GM23338 (cell line): ENCODE measurements around the gene FGF22. TPM values are rescaled to one million over a fixed set of nuclear protein-coding genes. Genes with fewer than 3 reads are reported as not detected.
"Not testable (repeated sequence)": the region's sequence is repeated elsewhere in the genome, so short reads cannot be mapped to it uniquely, and the experiment has no call there.

Experiments used
- ATAC-seq: fragments of 200-7000 bp; cut with Tn5 transposase; 3 replicates; pipeline ENCODE4 v1.9.1; 2020
- DNase-seq: peaks from one replicate; pipeline ENCODE4 v3.0.0-alpha.2; 2015; ENCODE audit warnings: low spot score
- H2AFZ ChIP-seq: fragments of 200-600 bp; sonication (generic); 2 replicates; pipeline ENCODE4 v1.8.0; 2016; ENCODE audit warnings: antibody characterized with exemption, mild to moderate bottlenecking, moderate library complexity
- H3F3A ChIP-seq: fragments of 200-600 bp; sonication (generic); replicated peaks from 2 replicates; pipeline ENCODE4 v1.8.0; 2017; ENCODE audit warnings: antibody characterized with exemption, mixed run types, low read depth
- H3K27ac ChIP-seq: fragments of 200-600 bp; sonication (generic); 2 replicates; pipeline ENCODE4 v1.6.1; 2016; ENCODE audit warnings: low read depth
- H3K27me3 ChIP-seq: fragments of 200-600 bp; sonication (generic); 2 replicates; pipeline ENCODE4 v1.8.0; 2016; ENCODE audit warnings: mild to moderate bottlenecking, mixed run types, moderate library complexity; ENCODE audit not compliant: insufficient read depth
- H3K36me3 ChIP-seq: fragments of 200-600 bp; sonication (generic); 2 replicates; pipeline ENCODE4 v1.8.0; 2016; ENCODE audit warnings: mild to moderate bottlenecking; ENCODE audit not compliant: insufficient read depth
- H3K4me1 ChIP-seq: fragments of 200-600 bp; sonication (generic); 2 replicates; pipeline ENCODE4 v1.8.0; 2016; ENCODE audit warnings: mild to moderate bottlenecking, moderate library complexity; ENCODE audit not compliant: insufficient read depth
- H3K4me2 ChIP-seq: fragments of 200-600 bp; sonication (generic); 2 replicates; pipeline ENCODE4 v1.7.1; 2017; ENCODE audit warnings: mixed run types
- H3K4me3 ChIP-seq: fragments of 200-600 bp; sonication (generic); 2 replicates; pipeline ENCODE4 v1.6.1; 2016; ENCODE audit warnings: mixed run types
- H3K79me2 ChIP-seq: fragments of 200-600 bp; sonication (generic); replicated peaks from 2 replicates; pipeline ENCODE4 v1.8.0; 2017; ENCODE audit warnings: mild to moderate bottlenecking; ENCODE audit not compliant: insufficient read depth
- H3K9me2 ChIP-seq: fragments of 200-600 bp; sonication (generic); 2 replicates; pipeline ENCODE4 v1.8.0; 2017; ENCODE audit not compliant: insufficient read depth
- H4K20me1 ChIP-seq: fragments of 200-600 bp; sonication (generic); replicated peaks from 2 replicates; pipeline ENCODE4 v1.8.0; 2017; ENCODE audit warnings: mild to moderate bottlenecking; ENCODE audit not compliant: insufficient read depth
- H3K27ac Mint-ChIP-seq: 2 replicates; pipeline ENCODE4 v1.8.0; 2020; ENCODE audit warnings: inconsistent platforms, mild to moderate bottlenecking, moderate library complexity, mixed read lengths
- H3K27me3 Mint-ChIP-seq: 3 replicates; pipeline ENCODE4 v1.8.0; 2022; ENCODE audit warnings: low read depth, mild to moderate bottlenecking, moderate library complexity, mixed read lengths, inconsistent platforms; ENCODE audit not compliant: insufficient read depth, poor library complexity
- H3K36me3 Mint-ChIP-seq: 3 replicates; pipeline ENCODE4 v1.8.0; 2021; ENCODE audit warnings: low read depth, mild to moderate bottlenecking, inconsistent platforms, moderate library complexity, mixed read lengths
- H3K4me1 Mint-ChIP-seq: 3 replicates; pipeline ENCODE4 v1.8.0; 2020; ENCODE audit warnings: mild to moderate bottlenecking, inconsistent platforms, mixed read lengths
- H3K4me3 Mint-ChIP-seq: 3 replicates; pipeline ENCODE4 v1.8.0; 2021; ENCODE audit warnings: moderate library complexity, mild to moderate bottlenecking, inconsistent platforms, mixed read lengths
- H3K9me3 Mint-ChIP-seq: 3 replicates; pipeline ENCODE4 v1.8.0; 2020; ENCODE audit warnings: moderate library complexity, mild to moderate bottlenecking, inconsistent platforms, mixed read lengths
- CTCF ChIP-seq, 2 experiments: fragments of 200-600 bp in 1 of 2; sonication (generic) in 1 of 2; conservative IDR thresholded peaks; 2 replicates each; pipeline versions ENCODE4 v1.5.1 to v1.6.1; 2016 to 2017; ENCODE audit warnings: antibody characterized with exemption in 2 of 2, low read depth in 2 of 2, mild to moderate bottlenecking in 2 of 2, moderate library complexity in 1 of 2
- EZH2 ChIP-seq: fragments of 200-600 bp; sonication (generic); IDR thresholded peaks from one replicate; pipeline ENCODE4 v1.8.0; 2017; ENCODE audit warnings: antibody characterized with exemption, mild to moderate bottlenecking, low read depth; ENCODE audit not compliant: unreplicated experiment
- POLR2AphosphoS5 ChIP-seq: IDR thresholded peaks from 2 replicates; pipeline ENCODE4 v1.6.1; 2016; ENCODE audit warnings: antibody characterized with exemption, low read depth
- ZNF114 ChIP-seq: fragments of 250-450 bp; sonication (Bioruptor Pico); IDR thresholded peaks from 2 replicates; pipeline ENCODE4 v1.5.0; 2020; ENCODE audit warnings: mild to moderate bottlenecking, moderate library complexity
- ZNF331 ChIP-seq: fragments of 250-450 bp; sonication (Bioruptor Pico); IDR thresholded peaks from 2 replicates; pipeline ENCODE4 v1.5.0; 2020; ENCODE audit warnings: low read depth, mild to moderate bottlenecking, moderate library complexity
- polyA plus RNA-seq: library from polyadenylated mRNA; unstranded; fragments of >200 nt; fragmentation: Nextera tagmentation; extraction: Ambion mirVana; gene quantifications from 2 replicates; pipeline ENCODE4 v1.2.1, GENCODE V29; 2016
- total RNA-seq: library from RNA; depleted of rRNA; stranded (reverse); fragments of >200 nt; shearing (Covaris generic); gene quantifications from 2 replicates; pipeline ENCODE4 v1.2.3, GENCODE V29; 2014
- TF ChIP-seq, protein P1 (sequence below): fragments of 250-450 bp; sonication (Bioruptor Pico); IDR thresholded peaks from 2 replicates; pipeline ENCODE4 v1.5.0; 2020; ENCODE audit warnings: mild to moderate bottlenecking, moderate library complexity

Gene FGF22
- total and polyA plus RNA-seq, 2 experiments from 2014 or later = 1.0 to 2.8 TPM

GRCh38 chr19:604355-604754 is 35.3 kb upstream of the FGF22 start:
- no peaks in the 10 kb centered on the region for H3K4me1 ChIP-seq
- no peaks in the 10 kb centered on the region for H3K27me3 ChIP-seq
- H4K20me1 ChIP-seq = no peaks in the 10 kb centered on the region
- DNase-seq = no peak
- H3K36me3 Mint-ChIP-seq = peaks cover 16% of the 10 kb centered on the region
- H3K27ac Mint-ChIP-seq = no peak overlapping the region
- no peak overlapping the region for H3K4me2 ChIP-seq
- H3F3A ChIP-seq = no peaks in the 10 kb centered on the region
- peak; percentile 33 for ATAC-seq
- TF ChIP-seq ZNF114 = no peak
- TF ChIP-seq POLR2AphosphoS5 = no peak
- TF ChIP-seq ZNF331 = no peak
- TF ChIP-seq, protein P1, sequence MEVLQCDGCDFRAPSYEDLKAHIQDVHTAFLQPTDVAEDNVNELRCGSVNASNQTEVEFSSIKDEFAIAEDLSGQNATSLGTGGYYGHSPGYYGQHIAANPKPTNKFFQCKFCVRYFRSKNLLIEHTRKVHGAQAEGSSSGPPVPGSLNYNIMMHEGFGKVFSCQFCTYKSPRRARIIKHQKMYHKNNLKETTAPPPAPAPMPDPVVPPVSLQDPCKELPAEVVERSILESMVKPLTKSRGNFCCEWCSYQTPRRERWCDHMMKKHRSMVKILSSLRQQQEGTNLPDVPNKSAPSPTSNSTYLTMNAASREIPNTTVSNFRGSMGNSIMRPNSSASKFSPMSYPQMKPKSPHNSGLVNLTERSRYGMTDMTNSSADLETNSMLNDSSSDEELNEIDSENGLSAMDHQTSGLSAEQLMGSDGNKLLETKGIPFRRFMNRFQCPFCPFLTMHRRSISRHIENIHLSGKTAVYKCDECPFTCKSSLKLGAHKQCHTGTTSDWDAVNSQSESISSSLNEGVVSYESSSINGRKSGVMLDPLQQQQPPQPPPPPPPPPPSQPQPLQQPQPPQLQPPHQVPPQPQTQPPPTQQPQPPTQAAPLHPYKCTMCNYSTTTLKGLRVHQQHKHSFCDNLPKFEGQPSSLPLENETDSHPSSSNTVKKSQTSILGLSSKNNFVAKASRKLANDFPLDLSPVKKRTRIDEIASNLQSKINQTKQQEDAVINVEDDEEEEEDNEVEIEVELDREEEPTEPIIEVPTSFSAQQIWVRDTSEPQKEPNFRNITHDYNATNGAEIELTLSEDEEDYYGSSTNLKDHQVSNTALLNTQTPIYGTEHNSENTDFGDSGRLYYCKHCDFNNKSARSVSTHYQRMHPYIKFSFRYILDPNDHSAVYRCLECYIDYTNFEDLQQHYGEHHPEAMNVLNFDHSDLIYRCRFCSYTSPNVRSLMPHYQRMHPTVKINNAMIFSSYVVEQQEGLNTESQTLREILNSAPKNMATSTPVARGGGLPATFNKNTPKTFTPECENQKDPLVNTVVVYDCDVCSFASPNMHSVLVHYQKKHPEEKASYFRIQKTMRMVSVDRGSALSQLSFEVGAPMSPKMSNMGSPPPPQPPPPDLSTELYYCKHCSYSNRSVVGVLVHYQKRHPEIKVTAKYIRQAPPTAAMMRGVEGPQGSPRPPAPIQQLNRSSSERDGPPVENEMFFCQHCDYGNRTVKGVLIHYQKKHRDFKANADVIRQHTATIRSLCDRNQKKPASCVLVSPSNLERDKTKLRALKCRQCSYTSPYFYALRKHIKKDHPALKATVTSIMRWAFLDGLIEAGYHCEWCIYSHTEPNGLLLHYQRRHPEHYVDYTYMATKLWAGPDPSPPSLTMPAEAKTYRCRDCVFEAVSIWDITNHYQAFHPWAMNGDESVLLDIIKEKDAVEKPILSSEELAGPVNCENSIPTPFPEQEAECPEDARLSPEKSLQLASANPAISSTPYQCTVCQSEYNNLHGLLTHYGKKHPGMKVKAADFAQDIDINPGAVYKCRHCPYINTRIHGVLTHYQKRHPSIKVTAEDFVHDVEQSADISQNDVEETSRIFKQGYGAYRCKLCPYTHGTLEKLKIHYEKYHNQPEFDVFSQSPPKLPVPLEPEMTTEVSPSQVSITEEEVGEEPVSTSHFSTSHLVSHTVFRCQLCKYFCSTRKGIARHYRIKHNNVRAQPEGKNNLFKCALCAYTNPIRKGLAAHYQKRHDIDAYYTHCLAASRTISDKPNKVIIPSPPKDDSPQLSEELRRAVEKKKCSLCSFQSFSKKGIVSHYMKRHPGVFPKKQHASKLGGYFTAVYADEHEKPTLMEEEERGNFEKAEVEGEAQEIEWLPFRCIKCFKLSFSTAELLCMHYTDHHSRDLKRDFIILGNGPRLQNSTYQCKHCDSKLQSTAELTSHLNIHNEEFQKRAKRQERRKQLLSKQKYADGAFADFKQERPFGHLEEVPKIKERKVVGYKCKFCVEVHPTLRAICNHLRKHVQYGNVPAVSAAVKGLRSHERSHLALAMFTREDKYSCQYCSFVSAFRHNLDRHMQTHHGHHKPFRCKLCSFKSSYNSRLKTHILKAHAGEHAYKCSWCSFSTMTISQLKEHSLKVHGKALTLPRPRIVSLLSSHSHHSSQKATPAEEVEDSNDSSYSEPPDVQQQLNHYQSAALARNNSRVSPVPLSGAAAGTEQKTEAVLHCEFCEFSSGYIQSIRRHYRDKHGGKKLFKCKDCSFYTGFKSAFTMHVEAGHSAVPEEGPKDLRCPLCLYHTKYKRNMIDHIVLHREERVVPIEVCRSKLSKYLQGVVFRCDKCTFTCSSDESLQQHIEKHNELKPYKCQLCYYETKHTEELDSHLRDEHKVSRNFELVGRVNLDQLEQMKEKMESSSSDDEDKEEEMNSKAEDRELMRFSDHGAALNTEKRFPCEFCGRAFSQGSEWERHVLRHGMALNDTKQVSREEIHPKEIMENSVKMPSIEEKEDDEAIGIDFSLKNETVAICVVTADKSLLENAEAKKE (CRISPR knock-in tag) = no peak
- no peak for TF ChIP-seq EZH2
- no peak overlapping the region for H3K4me3 Mint-ChIP-seq
- no peak overlapping the region for H3K27ac ChIP-seq
- H3K4me1 Mint-ChIP-seq = no peaks in the 10 kb centered on the region
- H3K4me3 ChIP-seq = no peak overlapping the region
- no peaks in the 10 kb centered on the region for H3K9me2 ChIP-seq
- no peaks in the 10 kb centered on the region for H3K79me2 ChIP-seq
- H2AFZ ChIP-seq = no peak overlapping the region
- peaks cover 48% of the 10 kb centered on the region for H3K9me3 Mint-ChIP-seq
- H3K36me3 ChIP-seq = no peaks in the 10 kb centered on the region
- peaks cover 2% of the 10 kb centered on the region for H3K27me3 Mint-ChIP-seq

DNA sequence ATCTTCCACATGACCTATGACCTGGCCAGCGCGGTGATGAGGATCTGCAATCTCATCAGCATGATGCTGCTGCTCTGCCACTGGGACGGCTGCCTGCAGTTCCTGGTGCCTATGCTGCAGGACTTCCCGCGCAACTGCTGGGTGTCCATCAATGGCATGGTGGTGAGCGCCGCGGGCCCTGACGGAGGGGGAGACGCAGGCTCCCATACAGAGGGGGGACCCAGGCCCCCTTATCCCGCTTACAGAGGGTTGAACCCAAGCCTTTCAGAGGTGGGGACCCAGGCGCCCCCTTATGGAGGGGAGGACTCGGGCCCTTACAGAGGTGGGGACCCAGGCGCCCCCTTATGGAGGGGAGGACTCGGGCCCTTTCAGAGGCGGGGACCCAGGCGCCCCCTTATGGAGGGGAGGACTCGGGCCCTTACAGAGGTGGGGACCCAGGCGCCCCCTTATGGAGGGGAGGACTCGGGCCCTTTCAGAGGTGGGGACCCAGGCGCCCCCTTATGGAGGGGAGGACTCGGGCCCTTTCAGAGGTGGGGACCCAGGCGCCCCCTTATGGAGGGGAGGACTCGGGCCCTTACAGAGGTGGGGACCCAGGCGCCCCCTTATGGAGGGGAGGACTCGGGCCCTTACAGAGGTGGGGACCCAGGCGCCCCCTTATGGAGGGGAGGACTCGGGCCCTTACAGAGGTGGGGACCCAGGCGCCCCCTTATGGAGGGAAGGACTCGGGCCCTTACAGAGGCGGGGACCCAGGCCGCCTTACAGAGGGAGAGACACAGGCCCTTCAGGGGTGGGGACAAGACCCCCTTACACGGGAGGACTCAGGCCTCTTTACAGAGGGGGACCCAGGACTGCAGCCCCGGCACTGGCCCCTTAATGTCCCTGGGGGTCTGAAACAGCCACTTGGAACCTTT is 34.4 kb upstream of the FGF22 start:
- not testable (repeated sequence) for H3K4me2 ChIP-seq, H3K4me1 ChIP-seq, H4K20me1 ChIP-seq, H3K79me2 ChIP-seq, H3K27me3 ChIP-seq, H3K27ac Mint-ChIP-seq, H3K36me3 ChIP-seq, H3K27me3 Mint-ChIP-seq, H3K4me1 Mint-ChIP-seq, H3K9me2 ChIP-seq, H2AFZ ChIP-seq, DNase-seq, H3K27ac ChIP-seq, ATAC-seq, H3F3A ChIP-seq, H3K4me3 ChIP-seq, H3K4me3 Mint-ChIP-seq
- Mint-ChIP-seq H3K36me3 (peaks cover 16% of the 10 kb centered on the region), H3K9me3 (peaks cover 41% of the 10 kb centered on the region)
- TF ChIP-seq CTCF (conservative IDR thresholded peaks at IDR 0.05; ENCODE audit: low read depth in 2 of 2) = peak in 1 of 2 experiments; percentile 30; a peak in 2 of 4 replicates
